CD4-positive, alpha-beta T cell (primary cell): ENCODE data around the gene ACOX3. TPM values are rescaled to one million over a fixed set of nuclear protein-coding genes. Genes with fewer than 3 reads are reported as not detected.

ENCODE experiments used
- ATAC-seq: fragments of 200-7000 bp; cut with Tn5 transposase; one replicate; pipeline ENCODE4 v1.10.0; 2022; ENCODE audit warnings: mild to moderate bottlenecking; ENCODE audit not compliant: poor library complexity
- CTCF ChIA-PET: fragments of 350-600 bp; sonication (Branson Sonifier 250); formaldehyde crosslinking; loops from one replicate; lab custom pipeline; 2021; ENCODE audit warnings: antibody characterized with exemption, inconsistent platforms; lab: Charles Lee
- POLR2A ChIA-PET: fragments of 350-600 bp; sonication (Branson Sonifier 250); formaldehyde crosslinking; loops from one replicate; lab custom pipeline; 2021; ENCODE audit warnings: antibody characterized with exemption, inconsistent platforms; lab: Charles Lee
- DNase-seq, 14 experiments: peaks; one replicate each; pipeline ENCODE4 v3.0.0-alpha.2; 2013 to 2020; ENCODE audit warnings: mixed read lengths in 2 of 14
- H3K27ac ChIP-seq, 2 donors: one replicate each; pipeline versions ENCODE4 v1.5.1 to v1.7.0; 2013; ENCODE audit warnings: low read length in 2 of 2, low read depth in 1 of 2, mild to moderate bottlenecking in 1 of 2
- H3K27me3 ChIP-seq, 2 experiments: 1 replicate in 1 of 2; 2 replicates in 1 of 2; pipeline versions ENCODE4 v1.6.1 to v1.7.0; 2013; ENCODE audit warnings: low read length in 2 of 2, control low read depth in 1 of 2, mild to moderate bottlenecking in 1 of 2, moderate library complexity in 1 of 2; ENCODE audit not compliant: insufficient read depth in 2 of 2, control insufficient read depth in 1 of 2
- H3K36me3 ChIP-seq: one replicate; pipeline ENCODE4 v1.6.1; 2013; ENCODE audit warnings: low read length, control low read depth; ENCODE audit not compliant: insufficient read depth
- H3K4me1 ChIP-seq: one replicate; pipeline ENCODE4 v1.6.1; 2013; ENCODE audit warnings: low read length, control low read depth; ENCODE audit not compliant: insufficient read depth
- H3K4me3 ChIP-seq: one replicate; pipeline ENCODE4 v1.5.1; 2013; ENCODE audit warnings: mild to moderate bottlenecking, low read length, moderate library complexity
- H3K9me3 ChIP-seq, 2 experiments: 1 replicate in 1 of 2; 2 replicates in 1 of 2; pipeline versions ENCODE4 v1.6.1 to v1.7.0; 2013; ENCODE audit warnings: low read length in 2 of 2, mild to moderate bottlenecking in 2 of 2, control low read depth in 1 of 2, moderate library complexity in 1 of 2; ENCODE audit not compliant: control insufficient read depth in 1 of 2, insufficient read depth in 1 of 2
- H3K27ac Mint-ChIP-seq: one replicate; pipeline ENCODE4 v1.8.0; 2020; ENCODE audit warnings: mixed read lengths
- H3K27me3 Mint-ChIP-seq: one replicate; pipeline ENCODE4 v1.8.0; 2021; ENCODE audit warnings: mixed read lengths
- H3K36me3 Mint-ChIP-seq: one replicate; pipeline ENCODE4 v1.8.0; 2021; ENCODE audit warnings: low read depth, mixed read lengths
- H3K4me1 Mint-ChIP-seq: one replicate; pipeline ENCODE4 v1.8.0; 2021; ENCODE audit warnings: low read depth, mixed read lengths
- H3K4me3 Mint-ChIP-seq: one replicate; pipeline ENCODE4 v1.8.0; 2020; ENCODE audit warnings: mild to moderate bottlenecking, mixed read lengths
- H3K9me3 Mint-ChIP-seq: one replicate; pipeline ENCODE4 v1.8.0; 2020; ENCODE audit warnings: mixed read lengths
- intact Hi-C, 2 experiments: fragments of 100-400 bp; cut with DNase I in 1 of 2; cut with micrococcal nuclease in 1 of 2; formaldehyde crosslinking; loops; one replicate each; pipeline versions ENCODE4 v1.15.1 to v1.9.0; 2023 to 2025; cut with DNase I, micrococcal nuclease
- total RNA-seq, 174 experiments: library from RNA in 2 of 174; stranded (reverse) in 2 of 174; gene quantifications; one replicate each; pipeline ENCODE4 v1.2.3 and lab custom pipeline; 2021 to 2026
- TF ChIP-seq, protein P1 (sequence below): fragments of 200-600 bp; IDR thresholded peaks from one replicate; pipeline ENCODE4 v1.8.0; 2022; ENCODE audit warnings: antibody characterized with exemption, mild to moderate bottlenecking

Gene ACOX3
- total RNA-seq, 2 experiments from 2014 or later = 4.9 to 6.1 TPM

DNA sequence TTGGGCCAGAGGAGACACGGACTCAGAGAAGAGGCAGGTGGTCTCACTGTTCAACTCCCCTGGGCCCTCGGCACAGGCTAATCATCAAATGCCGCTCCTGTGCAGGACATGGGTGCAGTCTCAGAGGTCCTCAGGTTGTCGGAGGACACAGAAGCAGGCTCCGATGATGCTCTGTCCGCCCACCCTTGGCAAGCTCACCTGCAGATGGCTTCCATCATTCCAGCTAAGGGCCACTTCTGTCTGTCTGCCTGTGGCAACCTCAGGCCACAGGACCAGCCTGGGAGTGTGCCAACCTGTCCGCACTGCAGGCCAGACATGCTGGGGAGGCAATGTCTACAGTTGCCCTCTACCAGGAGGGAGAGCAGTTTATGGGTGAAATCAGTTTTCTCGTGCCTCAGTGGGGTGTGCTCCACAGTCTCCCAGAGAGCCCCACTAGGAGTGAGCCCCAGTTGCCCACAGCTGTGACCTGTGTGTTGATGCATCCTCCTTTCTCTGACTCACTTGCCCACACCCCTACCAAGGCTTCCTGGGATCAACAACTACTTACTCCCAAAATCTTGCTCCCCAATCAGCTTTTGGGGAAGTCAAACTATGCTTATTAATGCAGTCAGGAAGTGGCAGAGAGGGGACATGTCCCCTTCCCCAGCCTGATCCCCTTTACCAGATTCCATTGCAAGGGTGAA is 115.1 kb downstream of the ACOX3 start:
- Histone ChIP-seq H3K27ac (no peak overlapping the region), H3K9me3 (no peaks in the 10 kb centered on the region), H3K36me3 (no peaks in the 10 kb centered on the region), H3K27me3 (no peaks in the 10 kb centered on the region), H3K4me1 (no peaks in the 10 kb centered on the region), H3K4me3 (no peak overlapping the region)
- ChIA-PET POLR2A (no interaction called here), CTCF (no interaction called here)
- intact Hi-C loops = no loop called here
- H3K36me3 Mint-ChIP-seq = no peaks in the 10 kb centered on the region
- no peak overlapping the region for H3K27ac Mint-ChIP-seq
- peak in 1 of 14 experiments; percentile 15 for DNase-seq
- no peaks in the 10 kb centered on the region for H3K9me3 Mint-ChIP-seq
- H3K27me3 Mint-ChIP-seq = no peaks in the 10 kb centered on the region
- H3K4me3 Mint-ChIP-seq = no peak overlapping the region
- TF ChIP-seq, protein P1, sequence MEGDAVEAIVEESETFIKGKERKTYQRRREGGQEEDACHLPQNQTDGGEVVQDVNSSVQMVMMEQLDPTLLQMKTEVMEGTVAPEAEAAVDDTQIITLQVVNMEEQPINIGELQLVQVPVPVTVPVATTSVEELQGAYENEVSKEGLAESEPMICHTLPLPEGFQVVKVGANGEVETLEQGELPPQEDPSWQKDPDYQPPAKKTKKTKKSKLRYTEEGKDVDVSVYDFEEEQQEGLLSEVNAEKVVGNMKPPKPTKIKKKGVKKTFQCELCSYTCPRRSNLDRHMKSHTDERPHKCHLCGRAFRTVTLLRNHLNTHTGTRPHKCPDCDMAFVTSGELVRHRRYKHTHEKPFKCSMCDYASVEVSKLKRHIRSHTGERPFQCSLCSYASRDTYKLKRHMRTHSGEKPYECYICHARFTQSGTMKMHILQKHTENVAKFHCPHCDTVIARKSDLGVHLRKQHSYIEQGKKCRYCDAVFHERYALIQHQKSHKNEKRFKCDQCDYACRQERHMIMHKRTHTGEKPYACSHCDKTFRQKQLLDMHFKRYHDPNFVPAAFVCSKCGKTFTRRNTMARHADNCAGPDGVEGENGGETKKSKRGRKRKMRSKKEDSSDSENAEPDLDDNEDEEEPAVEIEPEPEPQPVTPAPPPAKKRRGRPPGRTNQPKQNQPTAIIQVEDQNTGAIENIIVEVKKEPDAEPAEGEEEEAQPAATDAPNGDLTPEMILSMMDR = no peak
- no peaks in the 10 kb centered on the region for H3K4me1 Mint-ChIP-seq
- no peak for ATAC-seq

GRCh38 chr4:8324640-8325239 is 115.8 kb downstream of the ACOX3 start:
- H3K27ac Mint-ChIP-seq = no peak overlapping the region
- intact Hi-C loops = no loop called here
- H3K27ac ChIP-seq = no peak overlapping the region
- POLR2A ChIA-PET = no interaction called here
- no peak overlapping the region for H3K4me3 Mint-ChIP-seq
- CTCF ChIA-PET = no interaction called here
- H3K36me3 ChIP-seq = no peaks in the 10 kb centered on the region
- no peaks in the 10 kb centered on the region for H3K9me3 Mint-ChIP-seq
- no peaks in the 10 kb centered on the region for H3K27me3 Mint-ChIP-seq
- no peaks in the 10 kb centered on the region for H3K4me1 Mint-ChIP-seq
- no peaks in the 10 kb centered on the region for H3K27me3 ChIP-seq
- H3K4me3 ChIP-seq = no peak overlapping the region
- no peaks in the 10 kb centered on the region for H3K36me3 Mint-ChIP-seq
- H3K4me1 ChIP-seq = no peaks in the 10 kb centered on the region
- TF ChIP-seq, protein P1 = no peak
- DNase-seq = no peak
- no peaks in the 10 kb centered on the region for H3K9me3 ChIP-seq
- no peak for ATAC-seq

GRCh38 chr4:8323947-8324555 is 116.5 kb downstream of the ACOX3 start:
- ChIA-PET POLR2A (no interaction called here), CTCF (no interaction called here)
- Histone ChIP-seq H3K27ac (no peak overlapping the region), H3K27me3 (no peaks in the 10 kb centered on the region), H3K9me3 (no peaks in the 10 kb centered on the region), H3K4me3 (no peak overlapping the region), H3K4me1 (no peaks in the 10 kb centered on the region), H3K36me3 (no peaks in the 10 kb centered on the region)
- DNase-seq (peak in 1 of 14 experiments; percentile 12), ATAC-seq (no peak)
- Mint-ChIP-seq H3K27ac (no peak overlapping the region), H3K27me3 (no peaks in the 10 kb centered on the region), H3K36me3 (no peaks in the 10 kb centered on the region), H3K4me3 (no peak overlapping the region), H3K4me1 (no peaks in the 10 kb centered on the region), H3K9me3 (no peaks in the 10 kb centered on the region)
- TF ChIP-seq, protein P1 = no peak
- intact Hi-C loops = no loop called here
